Ramos (cell line): ENCODE measurements around the gene ERBB4.

Experiments
- in situ Hi-C: fragments of 300-500 bp; cut with MboI; formaldehyde crosslinking; loops from one replicate; pipeline ENCODE4 v1.14.3; 2022; ENCODE audit warnings: low sequenced_read_pairs; ENCODE audit not compliant: unreplicated experiment

The ERBB4 gene

DNA sequence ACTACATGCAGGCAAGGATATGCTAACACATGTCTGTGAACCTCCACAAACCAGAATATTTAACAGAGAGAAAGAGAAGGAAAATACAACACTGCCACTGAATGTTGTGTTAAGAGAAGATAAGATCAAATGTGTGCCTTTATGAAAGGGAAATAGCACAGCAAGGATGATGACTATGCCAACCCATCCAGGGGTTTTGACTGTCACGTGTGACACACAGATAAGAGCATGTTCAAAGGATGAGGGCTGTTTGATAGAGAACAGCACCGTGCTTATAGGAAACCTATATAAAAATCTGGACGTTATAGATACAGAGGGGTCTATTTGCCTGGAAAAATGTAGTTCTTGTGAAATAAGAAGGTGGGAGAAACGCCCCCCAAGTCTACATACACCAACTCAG lies 1070.4 kb downstream of the ERBB4 start:
- in situ Hi-C loops, result no loop called here

DNA sequence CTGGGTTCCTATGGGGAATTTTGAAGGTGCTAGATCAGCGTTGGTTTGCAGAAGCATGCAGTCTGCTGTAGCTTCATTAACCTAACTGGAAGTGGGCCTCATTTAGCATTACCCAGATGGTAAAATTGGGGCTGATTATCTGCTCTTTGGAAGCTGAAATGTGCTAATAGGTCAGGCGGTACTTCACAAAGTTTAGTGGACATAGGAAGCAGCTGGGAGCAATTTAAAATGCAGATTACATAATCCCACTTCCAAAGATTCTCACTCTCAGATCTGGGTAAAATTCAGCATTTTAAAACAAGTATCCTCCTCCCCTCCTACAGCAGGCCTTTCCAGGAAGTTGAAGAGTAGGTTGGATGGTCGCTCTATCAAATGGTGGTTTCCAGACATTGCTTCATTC lies 1075.2 kb downstream of the ERBB4 start:
- in situ Hi-C loops, result no loop called here

DNA sequence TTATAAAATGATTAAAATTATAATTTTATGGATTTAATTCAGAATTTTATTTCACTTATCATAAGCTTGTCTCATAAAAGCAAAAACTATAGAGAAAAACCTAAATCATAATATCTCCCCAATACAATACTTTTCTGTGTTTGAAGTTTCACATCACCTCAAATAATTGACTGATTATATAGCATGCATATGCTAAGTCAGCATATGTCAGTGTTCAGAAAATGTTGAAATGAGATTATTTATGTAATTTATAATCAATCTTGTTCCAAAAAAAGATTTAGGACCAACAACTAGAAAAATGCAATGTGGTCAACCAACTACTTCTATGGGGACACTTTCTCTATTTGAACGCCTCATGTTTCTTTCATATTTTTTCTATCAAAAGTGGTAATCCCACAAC lies 1079.6 kb downstream of the ERBB4 start:
- in situ Hi-C loops, result no loop called here

DNA sequence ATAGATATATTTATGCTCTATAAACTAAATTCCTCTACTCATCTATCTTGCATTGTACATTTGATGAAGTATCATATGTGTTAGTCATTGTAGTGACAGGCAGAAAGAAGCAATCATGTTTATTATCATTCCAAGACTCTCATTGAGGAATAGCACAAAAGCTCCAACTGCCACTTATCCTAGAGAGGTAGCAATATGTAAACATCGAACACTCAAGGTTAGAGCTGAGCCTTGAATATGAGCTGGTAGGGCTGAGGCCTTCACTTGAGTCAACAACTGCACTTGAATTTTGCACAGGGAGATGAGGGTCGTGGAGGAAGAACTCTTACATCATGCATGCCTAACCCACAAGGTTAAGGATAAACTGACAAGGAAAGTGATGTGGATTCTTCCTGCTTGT lies 1081.3 kb downstream of the ERBB4 start:
- in situ Hi-C loops, result no loop called here

DNA sequence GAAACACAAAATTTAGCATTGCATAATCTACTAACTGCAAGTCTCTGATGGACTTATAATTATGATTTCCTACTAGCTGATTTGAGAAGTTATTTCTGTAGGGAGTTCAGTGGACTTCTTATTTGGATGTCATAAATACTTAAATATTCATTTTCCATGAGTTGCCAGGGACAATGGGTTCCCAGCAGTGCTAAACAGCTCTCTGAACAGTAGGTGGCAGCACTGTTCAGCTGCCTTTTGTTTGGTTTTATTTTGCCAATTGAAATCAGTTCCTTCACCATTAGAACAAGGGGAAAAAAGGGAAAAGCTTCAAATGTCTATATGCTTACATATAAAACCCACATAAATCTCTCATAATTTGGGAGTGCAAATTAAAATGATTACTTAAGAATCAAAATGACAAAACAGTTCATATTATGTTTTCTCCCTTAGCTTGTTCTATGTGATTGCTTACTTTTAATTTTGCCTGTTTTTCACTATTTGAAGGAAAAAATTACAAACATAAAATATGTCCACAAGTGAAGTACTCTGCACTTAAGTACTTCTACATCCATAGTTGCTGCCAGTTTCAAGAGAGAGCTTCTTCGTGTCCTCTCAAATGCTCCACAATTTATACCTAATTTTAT lies 1083.3 kb downstream of the ERBB4 start:
- in situ Hi-C loops, result no loop called here

DNA sequence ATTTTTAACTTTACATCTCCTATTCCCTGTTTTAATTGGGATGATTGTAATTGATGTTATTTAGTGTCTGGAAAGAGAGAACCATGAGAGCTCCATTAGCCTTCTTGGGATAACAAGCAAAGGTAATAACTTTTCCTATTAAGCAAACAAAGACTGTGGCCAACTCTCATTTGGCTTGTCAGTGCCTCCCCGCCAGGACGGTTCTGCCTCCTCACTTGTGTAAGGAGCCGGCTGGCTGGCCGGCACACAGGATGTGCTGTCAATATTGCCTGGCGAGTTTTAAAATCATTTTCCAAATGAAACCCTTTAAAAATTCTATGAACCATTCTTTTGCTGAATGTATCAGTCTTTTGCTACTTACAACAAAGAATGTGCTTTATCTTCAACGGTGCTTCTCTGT lies 1083.9 kb downstream of the ERBB4 start:
- in situ Hi-C loops, result no loop called here

DNA sequence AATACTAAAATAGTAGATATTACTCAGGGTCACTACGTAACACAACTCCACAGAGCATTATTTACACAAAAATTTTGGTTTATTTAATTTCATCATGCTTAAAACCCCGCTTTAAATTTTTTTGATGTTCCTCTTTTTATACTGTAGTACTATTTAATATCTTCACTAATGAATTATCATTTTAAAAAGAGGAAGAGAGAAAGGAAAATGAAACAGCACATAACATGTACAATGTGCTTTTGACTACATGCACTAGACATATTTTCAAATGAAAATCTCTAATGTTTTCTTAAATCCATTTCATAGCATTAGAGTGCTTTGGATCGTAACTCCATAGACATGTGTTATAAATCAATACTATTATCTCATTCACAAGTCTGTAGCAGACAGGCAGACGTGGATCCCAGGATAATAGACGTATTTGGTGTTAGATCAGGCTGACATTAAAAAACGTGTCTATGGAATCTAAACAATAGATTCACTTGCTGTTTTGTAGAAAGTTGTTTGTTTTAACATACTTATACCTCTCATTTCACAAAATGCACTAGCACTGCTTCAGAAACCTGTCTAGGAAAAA lies 1085.2 kb downstream of the ERBB4 start:
- in situ Hi-C loops, result no loop called here

DNA sequence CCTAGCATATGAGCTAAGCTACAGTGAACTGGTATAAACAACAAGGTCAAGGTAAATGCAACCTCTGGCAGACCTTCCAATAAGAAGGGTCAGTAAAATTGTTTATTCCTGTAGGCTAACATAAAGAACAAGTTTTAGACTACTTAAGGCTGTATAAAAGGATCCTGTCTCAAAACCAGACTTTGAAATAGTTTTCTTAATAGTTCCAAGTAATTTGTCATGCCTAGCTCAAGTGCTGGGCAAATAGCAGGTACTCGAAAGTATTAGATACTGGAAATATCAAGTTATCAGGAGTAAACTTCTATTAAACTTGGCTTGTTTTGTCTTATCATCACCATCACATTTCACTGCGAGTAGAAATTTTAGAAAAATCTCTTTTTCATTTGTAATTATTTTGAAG lies 1087.0 kb downstream of the ERBB4 start:
- in situ Hi-C loops, result no loop called here

DNA sequence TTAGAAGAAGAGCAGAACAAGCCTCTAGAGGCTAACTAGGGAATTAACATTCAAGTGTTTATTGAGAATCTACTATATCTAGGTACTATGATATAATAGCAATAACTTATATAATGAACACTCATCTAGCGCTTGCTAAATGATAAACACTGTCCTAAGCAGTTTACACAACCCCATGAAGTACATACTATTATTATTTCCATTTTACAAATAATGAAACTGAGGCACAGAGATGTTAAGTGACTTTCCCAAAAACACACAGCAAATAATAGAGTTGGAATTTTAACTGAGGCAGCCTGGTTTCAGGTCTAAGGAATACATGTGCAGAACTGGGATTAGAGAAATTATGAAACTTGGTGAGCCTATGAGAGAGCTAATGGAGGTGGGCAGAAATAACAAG lies 1088.8 kb downstream of the ERBB4 start:
- in situ Hi-C loops, result no loop called here

DNA sequence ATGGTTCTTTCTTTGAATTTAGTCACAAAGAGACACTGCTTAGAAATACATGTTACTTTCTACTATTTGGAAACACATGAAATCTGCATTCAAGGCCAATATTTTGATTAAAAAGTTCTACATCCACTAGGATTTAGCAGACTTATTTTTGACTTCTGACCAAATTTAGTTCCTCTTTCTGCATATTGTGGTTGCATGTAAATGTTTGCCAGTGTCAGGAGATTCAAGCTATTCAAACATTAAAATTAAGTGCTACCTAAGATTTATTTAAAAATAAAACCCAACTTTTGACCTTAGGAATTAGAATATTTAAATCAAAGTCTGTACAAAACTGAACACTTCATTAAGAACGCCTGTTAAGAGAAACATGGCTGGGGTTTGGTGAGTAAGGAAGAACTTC lies 1091.1 kb downstream of the ERBB4 start:
- in situ Hi-C loops, result no loop called here

DNA sequence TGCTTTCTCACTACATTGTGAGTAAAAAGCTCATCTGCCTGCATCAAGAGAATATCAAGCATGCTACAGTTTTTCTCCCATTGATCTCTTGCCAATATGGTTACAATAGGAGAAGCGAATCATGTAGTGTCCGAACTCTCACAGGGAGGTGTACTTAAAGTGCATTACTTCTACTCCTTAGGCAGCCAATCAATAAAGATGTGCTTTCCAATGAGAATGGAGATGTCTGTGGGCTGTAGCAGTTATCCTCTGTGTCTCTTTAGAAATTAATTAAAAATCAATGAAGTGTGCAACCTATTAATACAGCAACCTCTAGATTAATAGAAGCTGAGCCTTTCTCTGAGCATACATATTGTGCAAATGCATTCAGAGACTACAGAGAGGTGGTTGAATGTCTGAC lies 1098.5 kb downstream of the ERBB4 start:
- in situ Hi-C loops, result no loop called here

DNA sequence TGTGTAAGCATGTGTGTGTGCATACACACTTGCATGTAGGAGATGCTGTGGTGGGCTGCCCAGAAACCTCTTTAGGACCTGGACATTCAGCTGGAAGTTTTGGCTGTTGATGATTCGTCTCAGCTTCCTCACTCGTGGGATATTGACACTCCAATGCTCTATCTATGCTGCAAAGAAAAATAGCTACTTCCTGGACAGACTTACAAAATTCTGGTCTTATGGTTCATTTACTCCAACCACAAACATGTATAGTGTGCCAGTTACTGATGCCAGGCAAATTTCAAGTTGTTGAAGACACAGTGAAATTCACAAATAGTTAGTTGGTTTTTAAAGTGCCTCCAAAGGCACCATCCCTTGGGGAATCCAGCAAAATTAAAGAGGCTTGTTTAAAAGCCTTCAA lies 1099.6 kb downstream of the ERBB4 start:
- in situ Hi-C loops, result no loop called here

DNA sequence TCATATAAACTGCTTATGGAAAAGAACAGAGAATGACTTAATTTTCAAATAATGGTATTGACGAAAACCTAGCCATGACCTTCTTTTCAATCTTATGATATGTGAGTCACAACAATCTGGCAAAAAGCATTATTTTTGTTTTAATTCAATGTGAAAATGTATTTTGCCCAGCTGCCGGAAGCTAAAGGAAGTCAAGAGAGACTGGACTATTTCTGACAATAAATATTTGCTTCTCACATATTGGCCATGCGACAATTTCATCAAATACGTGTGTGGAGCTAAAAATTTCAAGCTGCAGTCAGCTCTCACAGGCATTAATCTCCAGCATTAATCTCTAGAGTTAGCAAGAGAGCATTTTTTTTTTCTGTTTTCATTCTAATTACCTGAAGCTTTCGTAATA lies 1101.2 kb downstream of the ERBB4 start:
- in situ Hi-C loops, result no loop called here

DNA sequence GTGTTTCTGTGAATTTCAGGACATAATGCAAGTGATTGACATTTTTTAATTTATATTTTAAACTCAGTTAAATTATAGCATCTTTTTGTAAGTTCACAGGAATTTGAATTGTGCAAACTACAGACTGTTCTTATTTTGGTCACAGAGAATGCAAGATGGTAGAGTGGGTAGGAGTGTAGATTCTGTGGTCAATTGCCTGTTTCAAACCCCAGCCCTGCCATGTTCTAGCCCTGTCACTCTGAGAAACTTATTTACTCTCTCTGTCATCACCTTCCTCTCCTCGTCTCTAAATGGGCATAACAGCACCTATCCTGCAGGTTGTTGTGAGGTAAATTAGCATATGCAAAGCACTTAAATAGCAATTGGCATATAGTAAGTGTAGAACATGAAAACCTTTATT lies 1102.4 kb downstream of the ERBB4 start:
- in situ Hi-C loops, result no loop called here

DNA sequence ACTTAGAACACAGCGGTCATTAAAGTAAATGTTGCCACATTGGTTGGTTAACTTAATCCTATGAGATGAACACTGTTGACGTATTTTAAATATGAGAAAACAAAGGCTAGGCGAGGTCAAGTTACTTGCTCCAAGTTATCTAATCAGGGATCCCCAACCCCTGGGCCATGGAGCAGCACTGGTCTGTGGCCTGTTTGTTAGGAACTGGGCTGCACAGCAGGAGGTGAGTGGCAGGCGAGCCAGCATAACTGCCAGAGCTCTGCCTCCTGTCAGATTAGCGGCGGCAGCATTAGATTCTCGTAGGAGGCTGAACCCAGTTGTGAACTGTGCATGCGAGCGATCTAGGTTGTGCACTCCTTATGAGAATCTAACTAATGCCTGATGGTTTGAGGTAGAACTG lies 1103.3 kb downstream of the ERBB4 start:
- in situ Hi-C loops, result no loop called here

DNA sequence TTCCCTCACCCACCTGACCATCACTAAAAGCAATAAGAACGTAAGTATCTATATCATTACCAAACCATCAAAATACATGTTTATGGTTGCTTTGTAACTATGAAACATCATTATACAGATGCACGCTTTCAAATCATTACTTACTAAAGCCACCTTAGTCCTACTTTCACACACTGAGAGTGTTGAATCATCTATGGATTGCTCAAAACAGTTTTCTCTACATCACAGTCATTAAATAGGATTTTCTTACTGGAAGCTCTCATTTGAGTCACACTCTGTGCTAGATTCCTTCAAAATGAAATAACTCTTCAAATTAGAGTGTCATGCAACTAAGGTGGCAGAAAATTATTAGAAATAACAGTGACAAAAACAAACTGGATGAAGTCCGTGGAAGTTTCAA lies 1103.8 kb downstream of the ERBB4 start:
- in situ Hi-C loops, result no loop called here

DNA sequence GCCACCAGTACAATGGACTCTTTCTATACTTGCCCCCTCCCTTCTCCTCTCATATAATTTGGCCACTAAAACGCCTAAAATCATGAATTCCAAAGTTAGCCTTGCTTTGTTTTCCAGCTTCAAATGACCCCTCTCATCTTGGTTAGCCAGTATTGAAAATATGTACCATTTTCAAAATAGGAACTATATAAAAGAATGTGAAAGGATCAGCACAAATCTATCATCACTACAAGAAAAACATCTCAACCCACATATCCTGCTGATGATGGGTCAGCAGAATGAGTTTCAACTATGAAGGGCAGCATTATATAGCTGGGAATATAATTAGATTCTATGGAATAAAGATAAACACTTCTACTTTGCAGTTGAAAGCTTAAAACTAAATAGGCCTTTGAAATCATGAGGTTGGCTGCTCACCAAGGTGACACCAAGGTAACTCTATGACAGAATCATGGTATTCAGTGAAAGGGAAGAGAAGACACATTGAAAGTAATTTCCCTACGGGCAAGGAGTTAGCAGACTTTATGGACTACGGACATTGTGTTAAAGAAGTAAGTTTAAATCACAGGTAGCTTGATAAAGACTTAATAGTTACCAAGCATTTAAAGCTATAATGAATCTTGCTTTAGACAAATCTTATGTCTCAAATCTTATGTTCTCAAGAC lies 1109.2 kb downstream of the ERBB4 start:
- in situ Hi-C loops, result no loop called here

DNA sequence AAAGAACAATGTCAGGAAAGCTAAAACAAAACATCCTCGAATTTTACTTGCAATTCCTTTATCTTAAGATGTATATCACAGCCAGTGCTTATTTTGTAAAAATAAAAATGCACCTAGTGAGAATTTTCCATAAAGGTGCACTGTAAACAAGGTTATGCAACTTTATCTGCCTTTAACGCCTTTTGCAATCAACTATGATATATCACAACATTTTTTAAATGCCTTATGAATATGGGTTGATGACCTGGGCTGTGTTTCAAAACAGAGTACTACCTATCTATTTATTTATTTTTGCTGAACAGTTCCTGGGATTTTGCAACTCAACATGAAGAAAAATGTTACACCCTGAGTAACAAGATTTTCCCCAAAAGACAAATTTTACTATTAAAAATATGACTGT lies 1112.4 kb downstream of the ERBB4 start:
- in situ Hi-C loops, result no loop called here

DNA sequence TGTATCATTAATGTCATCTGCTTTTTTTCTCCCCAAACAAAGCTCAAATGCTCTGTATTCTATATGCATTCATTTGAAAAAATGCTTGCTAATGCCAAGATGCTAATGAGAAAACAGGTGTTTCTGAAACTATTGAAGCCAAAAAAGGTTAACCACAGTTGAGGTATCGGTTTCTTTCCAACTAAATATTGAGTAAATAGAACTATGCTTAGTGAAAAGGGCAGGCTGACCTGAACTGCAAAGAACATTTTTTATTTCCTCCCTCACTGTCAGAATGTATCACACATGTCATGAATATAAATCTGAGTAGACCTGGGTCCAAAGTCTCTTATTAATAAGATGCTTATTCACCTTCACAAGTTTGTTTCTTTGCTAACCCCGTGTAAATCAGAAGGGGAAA lies 1115.6 kb downstream of the ERBB4 start:
- in situ Hi-C loops, result no loop called here

DNA sequence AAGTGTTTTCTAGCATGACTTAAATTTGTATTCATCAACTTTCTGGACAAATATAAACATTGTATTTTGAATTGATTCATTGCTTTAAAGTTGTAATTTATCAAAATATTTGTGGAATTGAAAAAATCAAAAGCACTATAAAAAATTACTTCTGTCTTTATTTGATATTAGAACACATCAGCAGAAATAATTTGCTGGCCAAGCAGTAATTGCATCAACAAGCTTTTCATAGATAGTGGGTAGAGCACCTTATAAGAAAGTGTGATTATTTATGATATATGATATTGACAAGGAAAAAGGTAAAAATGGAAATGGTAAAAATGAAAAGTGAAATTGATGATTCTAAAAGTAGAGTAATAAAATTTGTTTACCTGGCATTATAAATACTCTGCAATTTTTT lies 1121.1 kb downstream of the ERBB4 start:
- in situ Hi-C loops, result no loop called here

DNA sequence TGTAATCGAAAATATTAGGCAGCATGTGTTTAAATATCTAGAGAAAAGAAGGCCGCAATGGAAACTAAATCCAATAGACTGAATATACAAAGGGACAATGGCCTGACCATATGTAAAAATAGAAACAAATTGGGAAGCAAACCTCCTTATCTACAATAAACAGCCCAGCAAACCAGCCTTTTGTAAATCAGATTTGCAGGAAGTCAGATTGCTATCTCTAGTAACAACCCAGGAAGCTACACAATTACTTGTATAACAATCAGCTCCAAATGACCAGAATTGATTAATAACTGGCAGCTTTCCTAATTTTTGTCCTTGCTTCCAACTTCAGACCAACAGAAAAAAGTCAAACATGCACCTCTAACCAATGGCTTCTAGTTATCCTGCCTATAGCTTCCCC lies 1122.2 kb downstream of the ERBB4 start:
- in situ Hi-C loops, result no loop called here

DNA sequence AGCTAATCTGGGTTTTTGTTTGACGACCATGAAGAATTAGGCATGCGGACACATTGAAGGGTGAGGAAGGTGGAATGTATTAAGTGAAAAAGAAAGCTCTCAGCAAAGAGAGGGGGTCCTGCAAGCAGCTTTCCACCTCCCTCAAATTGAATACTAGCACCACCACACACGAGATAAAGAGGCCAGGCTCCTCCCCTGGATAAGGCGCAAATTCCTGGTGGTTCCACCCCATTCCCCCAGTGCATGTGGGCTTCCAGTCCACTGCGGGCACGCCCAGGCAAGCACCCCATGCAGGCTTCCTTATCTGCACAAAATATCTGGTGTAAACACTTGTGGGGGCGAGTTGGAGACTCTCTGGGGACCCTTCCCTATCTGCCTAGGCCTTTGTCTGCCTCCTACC lies 1124.9 kb downstream of the ERBB4 start:
- in situ Hi-C loops, result no loop called here
